HCT116 (cell line): ENCODE results near the gene NTN5. TPM values are rescaled to one million over a fixed set of nuclear protein-coding genes. Genes with fewer than 3 reads are reported as not detected.

ENCODE experiments used
- ATAC-seq: fragments of 200-7000 bp; cut with Tn5 transposase; 2 replicates; pipeline ENCODE4 v1.9.1; 2020; ENCODE audit warnings: mild to moderate bottlenecking, moderate library complexity
- BruUV-seq: library from RNA; stranded (reverse); fragments of 400-500 nt; replicated peaks from 2 replicates; lab custom pipeline; 2021; lab: Mats Ljungman, UMichigan
- CTCF ChIA-PET: fragments of 300-600 bp; sonication (Branson Sonifier 250); formaldehyde crosslinking; loops from one replicate; lab custom pipeline; 2021; ENCODE audit warnings: antibody characterized with exemption; lab: Charles Lee
- POLR2A ChIA-PET: fragments of 300-600, 350-600 bp; sonication (Branson Sonifier 250); formaldehyde crosslinking; loops from one replicate; lab custom pipeline; 2021; ENCODE audit warnings: antibody characterized with exemption; lab: Charles Lee
- RAD21 ChIA-PET, 2 experiments: fragments of 300-600 bp; sonication (Branson Sonifier 250); formaldehyde crosslinking; loops; one replicate each; lab custom pipeline; 2023; ENCODE audit warnings: low total read pairs in 2 of 2; ENCODE audit not compliant: uncharacterized antibody in 2 of 2, unreplicated experiment in 2 of 2, low non-redundant PET in 1 of 2; lab: Charles Lee
- DNase-seq: peaks from one replicate; pipeline ENCODE4 v3.0.0-alpha.2; 2010; ENCODE audit warnings: low read depth, low spot score
- H2AFZ ChIP-seq: fragments of 200-600 bp; shearing (Covaris generic), sonication (generic); 2 replicates; pipeline ENCODE4 v1.6.1; 2017; ENCODE audit warnings: low read depth, mixed run types, mixed read lengths, antibody characterized with exemption, low read length; ENCODE audit not compliant: poor library complexity, severe bottlenecking
- H3K27ac ChIP-seq: 2 replicates; pipeline ENCODE4 v1.5.1; 2012; ENCODE audit warnings: low read depth, low read length
- H3K27me3 ChIP-seq: fragments of 200-600 bp; sonication (generic); 2 replicates; pipeline ENCODE4 v1.6.1; 2016; ENCODE audit warnings: mixed run types, low read length, mixed read lengths; ENCODE audit not compliant: insufficient read depth
- H3K36me3 ChIP-seq, 2 experiments: fragments of 200-500 bp in 1 of 2; fragments of 200-600 bp in 1 of 2; sonication (Bioruptor generic) in 1 of 2; sonication (generic) in 1 of 2; 2 replicates each; pipeline versions ENCODE4 v1.5.1 to v1.6.1; 2014 to 2016; ENCODE audit warnings: low read length in 2 of 2, inconsistent platforms in 1 of 2, mixed read lengths in 1 of 2, mixed run types in 1 of 2; ENCODE audit not compliant: insufficient read depth in 2 of 2, control insufficient read depth in 1 of 2
- H3K4me1 ChIP-seq, 2 experiments: fragments of 200-600 bp in 1 of 2; sonication (generic) in 1 of 2; 2 replicates each; pipeline versions ENCODE4 v1.5.1 to v1.6.1; 2012 to 2017; ENCODE audit warnings: low read length in 2 of 2, inconsistent platforms in 1 of 2, mild to moderate bottlenecking in 1 of 2, mixed read lengths in 1 of 2, mixed run types in 1 of 2, moderate library complexity in 1 of 2; ENCODE audit not compliant: insufficient read depth in 2 of 2, control insufficient read depth in 1 of 2
- H3K4me2 ChIP-seq: fragments of 200-600 bp; sonication (generic); 2 replicates; pipeline ENCODE4 v1.6.1; 2017; ENCODE audit warnings: mixed run types, low read length, mixed read lengths
- H3K4me3 ChIP-seq, 2 experiments: fragments of 200-600 bp in 1 of 2; sonication (generic) in 1 of 2; replicated peaks in 1 of 2; 2 replicates each; pipeline ENCODE4 v1.5.1; 2011 to 2016; ENCODE audit warnings: low read length in 2 of 2, control low read depth in 1 of 2, low read depth in 1 of 2, mild to moderate bottlenecking in 1 of 2, mixed read lengths in 1 of 2, mixed run types in 1 of 2
- H3K79me2 ChIP-seq: fragments of 200-600 bp; sonication (generic); 2 replicates; pipeline ENCODE4 v1.6.1; 2017; ENCODE audit warnings: mild to moderate bottlenecking, mixed run types, low read length, moderate library complexity, mixed read lengths; ENCODE audit not compliant: insufficient read depth
- H3K9ac ChIP-seq: fragments of 200-600 bp; sonication (generic); 2 replicates; pipeline ENCODE4 v1.6.1; 2016; ENCODE audit warnings: low read length, mixed read lengths
- H3K9me2 ChIP-seq: fragments of 200-600 bp; sonication (generic), shearing (Covaris generic); 2 replicates; pipeline ENCODE4 v1.6.1; 2017; ENCODE audit warnings: mixed run types, mild to moderate bottlenecking, moderate library complexity; ENCODE audit not compliant: insufficient read depth
- H3K9me3 ChIP-seq, 2 experiments: fragments of 200-500 bp in 1 of 2; fragments of 200-600 bp in 1 of 2; sonication (Bioruptor generic) in 1 of 2; sonication (generic) in 1 of 2; 2 replicates each; pipeline ENCODE4 v1.6.1; 2014 to 2017; ENCODE audit warnings: low read length in 2 of 2, mixed read lengths in 2 of 2, inconsistent platforms in 1 of 2, low read depth in 1 of 2, mild to moderate bottlenecking in 1 of 2, mixed run types in 1 of 2, moderate library complexity in 1 of 2; ENCODE audit not compliant: control insufficient read depth in 1 of 2, insufficient read depth in 1 of 2
- H4K20me1 ChIP-seq: fragments of 200-600 bp; sonication (generic), shearing (Covaris generic); 2 replicates; pipeline ENCODE4 v1.6.1; 2017; ENCODE audit warnings: mixed run types, mild to moderate bottlenecking, moderate library complexity; ENCODE audit not compliant: insufficient read depth
- CEBPB ChIP-seq: IDR thresholded peaks from 2 replicates; pipeline ENCODE4 v1.6.1; 2012; ENCODE audit warnings: low read depth
- ELF1 ChIP-seq: IDR thresholded peaks from 2 replicates; pipeline ENCODE4 v1.6.1; 2012; ENCODE audit warnings: low read depth, borderline replicate concordance
- EZH2phosphoT487 ChIP-seq: fragments of 200-600 bp; IDR thresholded peaks from 2 replicates; pipeline ENCODE4 v1.6.1; 2018; ENCODE audit warnings: antibody characterized with exemption, borderline replicate concordance
- FOSL1 ChIP-seq: IDR thresholded peaks from 2 replicates; pipeline ENCODE4 v1.6.1; 2012; ENCODE audit warnings: low read depth
- POLR2AphosphoS5 ChIP-seq: IDR thresholded peaks from 2 replicates; pipeline ENCODE4 v1.6.1; 2011; ENCODE audit warnings: mild to moderate bottlenecking, low read depth, low read length, moderate library complexity
- SIN3A ChIP-seq: IDR thresholded peaks from 2 replicates; pipeline ENCODE4 v1.6.1; 2012; ENCODE audit warnings: low read depth
- SRF ChIP-seq: IDR thresholded peaks from 2 replicates; pipeline ENCODE4 v1.6.1; 2012; ENCODE audit warnings: low read depth
- YY1 ChIP-seq: IDR thresholded peaks from 2 replicates; pipeline ENCODE4 v1.6.1; 2011; ENCODE audit warnings: low read length, low read depth, moderate library complexity, mild to moderate bottlenecking; ENCODE audit not compliant: insufficient replicate concordance; ENCODE audit errors: extremely low read depth
- ZNF274 ChIP-seq: fragments of 200-500 bp; sonication (Bioruptor generic); IDR thresholded peaks from 2 replicates; pipeline ENCODE4 v1.6.1; 2014; ENCODE audit warnings: mild to moderate bottlenecking, low read depth, low read length, inconsistent platforms
- intact Hi-C: fragments of 100-400 bp; cut with micrococcal nuclease; formaldehyde crosslinking; loops from 2 replicates; pipeline ENCODE4 v1.10.0; 2022
- total RNA-seq: library from RNA; stranded (reverse); gene quantifications from one replicate; pipeline ENCODE4 v1.2.1, GENCODE V29; 2021; ENCODE audit not compliant: unreplicated experiment
- TF ChIP-seq, protein P1 (sequence below): IDR thresholded peaks from 2 replicates; pipeline ENCODE4 v1.6.1; 2012; ENCODE audit warnings: low read depth
- TF ChIP-seq, protein P2 (sequence below): IDR thresholded peaks from 2 replicates; pipeline ENCODE4 v1.6.1; 2011; ENCODE audit warnings: mild to moderate bottlenecking, low read length, moderate library complexity; ENCODE audit not compliant: insufficient replicate concordance; ENCODE audit errors: extremely low read depth

Gene NTN5
- total RNA-seq, 1 experiment from 2014 or later, result 3.1 TPM

DNA sequence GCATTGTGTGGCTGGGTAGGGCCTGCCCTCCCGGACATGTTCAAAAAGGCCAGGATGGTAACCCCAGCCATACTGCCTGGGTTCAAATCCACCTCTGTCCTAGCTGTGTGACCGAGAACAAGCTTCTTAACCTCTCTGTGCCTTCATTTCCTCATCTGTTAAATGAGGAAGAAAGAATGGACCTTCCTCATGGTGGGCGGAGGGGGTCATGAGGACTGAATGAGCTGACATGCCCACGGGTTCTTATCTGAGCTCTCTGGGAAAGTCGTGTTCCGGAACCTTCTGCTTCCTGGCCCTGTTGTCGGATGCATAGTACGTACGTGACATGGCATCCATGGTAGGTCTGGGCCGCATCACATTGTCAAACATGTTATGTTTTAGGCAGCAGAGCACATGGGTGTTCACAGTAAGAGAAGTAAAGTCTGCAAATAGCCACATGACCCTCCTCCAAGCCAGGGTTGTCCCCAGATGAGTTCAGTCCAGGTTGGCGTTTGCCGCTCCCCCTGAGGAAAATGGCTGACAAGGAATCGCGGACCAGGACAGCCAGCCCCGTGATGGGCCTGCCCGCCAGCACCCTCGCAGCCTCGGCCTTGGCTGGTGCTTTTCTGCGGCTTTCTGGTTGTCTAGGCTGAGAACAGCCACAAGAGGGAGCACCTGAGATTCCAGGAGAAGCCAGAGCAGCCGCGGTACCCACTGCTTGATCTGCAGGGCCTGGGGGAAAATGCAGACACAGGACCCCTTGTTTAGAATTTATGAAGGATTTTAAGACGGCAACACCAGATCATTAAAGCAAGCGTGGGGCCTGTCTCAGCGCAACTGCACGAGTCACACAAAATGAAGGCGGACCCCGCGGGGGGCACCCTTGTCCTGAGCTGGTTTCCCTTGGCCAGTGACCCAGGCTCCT, 2.4 kb upstream of the NTN5 start (continued):
- TF ChIP-seq, protein P1, sequence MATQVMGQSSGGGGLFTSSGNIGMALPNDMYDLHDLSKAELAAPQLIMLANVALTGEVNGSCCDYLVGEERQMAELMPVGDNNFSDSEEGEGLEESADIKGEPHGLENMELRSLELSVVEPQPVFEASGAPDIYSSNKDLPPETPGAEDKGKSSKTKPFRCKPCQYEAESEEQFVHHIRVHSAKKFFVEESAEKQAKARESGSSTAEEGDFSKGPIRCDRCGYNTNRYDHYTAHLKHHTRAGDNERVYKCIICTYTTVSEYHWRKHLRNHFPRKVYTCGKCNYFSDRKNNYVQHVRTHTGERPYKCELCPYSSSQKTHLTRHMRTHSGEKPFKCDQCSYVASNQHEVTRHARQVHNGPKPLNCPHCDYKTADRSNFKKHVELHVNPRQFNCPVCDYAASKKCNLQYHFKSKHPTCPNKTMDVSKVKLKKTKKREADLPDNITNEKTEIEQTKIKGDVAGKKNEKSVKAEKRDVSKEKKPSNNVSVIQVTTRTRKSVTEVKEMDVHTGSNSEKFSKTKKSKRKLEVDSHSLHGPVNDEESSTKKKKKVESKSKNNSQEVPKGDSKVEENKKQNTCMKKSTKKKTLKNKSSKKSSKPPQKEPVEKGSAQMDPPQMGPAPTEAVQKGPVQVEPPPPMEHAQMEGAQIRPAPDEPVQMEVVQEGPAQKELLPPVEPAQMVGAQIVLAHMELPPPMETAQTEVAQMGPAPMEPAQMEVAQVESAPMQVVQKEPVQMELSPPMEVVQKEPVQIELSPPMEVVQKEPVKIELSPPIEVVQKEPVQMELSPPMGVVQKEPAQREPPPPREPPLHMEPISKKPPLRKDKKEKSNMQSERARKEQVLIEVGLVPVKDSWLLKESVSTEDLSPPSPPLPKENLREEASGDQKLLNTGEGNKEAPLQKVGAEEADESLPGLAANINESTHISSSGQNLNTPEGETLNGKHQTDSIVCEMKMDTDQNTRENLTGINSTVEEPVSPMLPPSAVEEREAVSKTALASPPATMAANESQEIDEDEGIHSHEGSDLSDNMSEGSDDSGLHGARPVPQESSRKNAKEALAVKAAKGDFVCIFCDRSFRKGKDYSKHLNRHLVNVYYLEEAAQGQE, result no peak
- TF ChIP-seq ZNF274 (no peak), EZH2phosphoT487 (no peak), ELF1 (no peak)

DNA sequence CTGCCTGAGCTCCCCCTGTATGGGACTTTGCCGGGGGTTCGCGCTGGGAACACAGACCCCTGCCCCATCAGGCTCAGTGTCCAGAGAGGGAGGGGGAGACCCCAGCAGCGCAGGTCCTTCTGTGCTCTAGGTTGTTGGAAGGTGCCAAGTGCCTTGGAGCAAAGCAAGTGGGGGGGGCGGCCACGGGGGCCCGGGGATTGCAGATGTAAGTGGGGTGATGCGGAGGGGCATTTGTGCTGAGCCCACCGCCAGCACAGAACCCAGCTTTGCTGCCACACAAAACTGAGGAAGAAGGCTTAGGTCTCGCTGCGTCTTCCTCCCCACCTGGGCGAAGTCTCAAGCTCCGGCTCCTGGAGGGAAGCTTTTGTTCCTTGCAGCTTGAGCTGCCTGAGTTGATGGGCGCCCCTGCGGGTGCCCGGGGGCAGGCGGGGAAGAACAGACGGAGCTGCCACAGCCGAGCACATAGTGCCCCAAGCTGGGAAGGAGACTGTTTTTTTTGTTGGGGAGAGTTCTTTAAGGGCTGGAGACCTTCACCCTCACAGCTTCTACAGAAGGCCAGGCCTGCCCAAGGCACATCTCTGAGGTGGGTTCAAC, 1.5 kb upstream of the NTN5 start:
- no TSS peak for BruUV-seq
- ChIA-PET POLR2A (interaction anchor here (0.6 to 2.0 kb wide), 2 partner anchors 8 to 29 kb away, joined by 5 read pairs; partner anchors contain the start of gene CA11), CTCF (interaction anchor here (2.0 to 3.1 kb wide), 4 partner anchors 10 to 64 kb away, joined by 4 to 16 read pairs (median 10); partner anchors contain the start of gene FUT2)

More for the DNA sequence above, 1.5 kb upstream of the NTN5 start:
- Histone ChIP-seq H3K9me3 (no peaks in the 10 kb centered on the region), H3K36me3 (no peaks in the 10 kb centered on the region), H3K4me1 (peaks cover 13 to 25% of the 10 kb centered on the region in 2 experiments), H3K4me3 (no peak overlapping the region), H3K9ac (no peak overlapping the region), H3K27me3 (no peaks in the 10 kb centered on the region), H3K27ac (no peak overlapping the region), H2AFZ (no peak overlapping the region), H3K9me2 (no peaks in the 10 kb centered on the region), H3K4me2 (no peak overlapping the region), H4K20me1 (no peaks in the 10 kb centered on the region), H3K79me2 (no peaks in the 10 kb centered on the region)
- intact Hi-C loops, result loop anchor here (1.0 to 2.0 kb wide), 2 partner anchors 40 to 64 kb away; no protein-coding TSS in a partner anchor
- no peak for TF ChIP-seq EZH2phosphoT487
- TF ChIP-seq CEBPB, result no peak
- TF ChIP-seq YY1, result no peak
- TF ChIP-seq SRF, result no peak
- TF ChIP-seq, protein P1, result no peak
- TF ChIP-seq SIN3A, result no peak
- TF ChIP-seq, protein P2, sequence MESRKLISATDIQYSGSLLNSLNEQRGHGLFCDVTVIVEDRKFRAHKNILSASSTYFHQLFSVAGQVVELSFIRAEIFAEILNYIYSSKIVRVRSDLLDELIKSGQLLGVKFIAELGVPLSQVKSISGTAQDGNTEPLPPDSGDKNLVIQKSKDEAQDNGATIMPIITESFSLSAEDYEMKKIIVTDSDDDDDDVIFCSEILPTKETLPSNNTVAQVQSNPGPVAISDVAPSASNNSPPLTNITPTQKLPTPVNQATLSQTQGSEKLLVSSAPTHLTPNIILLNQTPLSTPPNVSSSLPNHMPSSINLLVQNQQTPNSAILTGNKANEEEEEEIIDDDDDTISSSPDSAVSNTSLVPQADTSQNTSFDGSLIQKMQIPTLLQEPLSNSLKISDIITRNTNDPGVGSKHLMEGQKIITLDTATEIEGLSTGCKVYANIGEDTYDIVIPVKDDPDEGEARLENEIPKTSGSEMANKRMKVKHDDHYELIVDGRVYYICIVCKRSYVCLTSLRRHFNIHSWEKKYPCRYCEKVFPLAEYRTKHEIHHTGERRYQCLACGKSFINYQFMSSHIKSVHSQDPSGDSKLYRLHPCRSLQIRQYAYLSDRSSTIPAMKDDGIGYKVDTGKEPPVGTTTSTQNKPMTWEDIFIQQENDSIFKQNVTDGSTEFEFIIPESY, result no peak
- TF ChIP-seq ELF1, result no peak
- TF ChIP-seq POLR2AphosphoS5, result no peak
- no peak for TF ChIP-seq FOSL1
- DNase-seq (no peak), ATAC-seq (no peak)
- RAD21 ChIA-PET, result no interaction called here
